Measurements from ENCODE around the gene EXOC3L4.

The EXOC3L4 gene

GRCh38 chr14:103071544-103072251, 22.8 kb upstream of the EXOC3L4 start:
- H3K4me2 ChIP-seq (ENCODE audit: low read length), result no peak overlapping the region

GRCh38 chr14:103072595-103073366, 21.7 kb upstream of the EXOC3L4 start:
- TF ChIP-seq EZH2phosphoT487 (IDR thresholded peaks at IDR 0.05; ENCODE audit: low read depth), result no peak
- TF ChIP-seq CTCF (IDR thresholded peaks at IDR 0.05; ENCODE audit: low read depth, low read length), result 0 out of 2 replicates have a peak, but pooled peaks have one; percentile 5
- H3K9ac ChIP-seq (ENCODE audit: low read length), result no peak overlapping the region
- no peak overlapping the region for H3K27ac ChIP-seq (ENCODE audit: low read length)
- H2AFZ ChIP-seq (ENCODE audit: low read depth, low read length), result no peak overlapping the region
- H4K20me1 ChIP-seq (ENCODE audit: insufficient read depth, low read length), result no peaks in the 10 kb centered on the region
- peaks cover 18% of the 10 kb centered on the region for H3K27me3 ChIP-seq (ENCODE audit: low read depth, low read length)
- H3K4me2 ChIP-seq (ENCODE audit: low read length), result no peak overlapping the region
- no peaks in the 10 kb centered on the region for H3K36me3 ChIP-seq (replicated peaks; ENCODE audit: low read depth, low read length)
- peaks cover 10% of the 10 kb centered on the region; the same call in 1 of the 2 replicates for H3K4me1 ChIP-seq (ENCODE audit: low read length)
- no peak overlapping the region for H3K4me3 ChIP-seq (ENCODE audit: low read length)
- H3K9me3 ChIP-seq (ENCODE audit: insufficient read depth, low read length), result no peaks in the 10 kb centered on the region
- no peaks in the 10 kb centered on the region for H3K79me2 ChIP-seq (ENCODE audit: low read length)

More at GRCh38 chr14:103071544-103072251, 22.8 kb upstream of the EXOC3L4 start:
- H3K4me3 ChIP-seq (ENCODE audit: low read length), result no peak overlapping the region
- H3K9me3 ChIP-seq (ENCODE audit: insufficient read depth, low read length), result no peaks in the 10 kb centered on the region
- TF ChIP-seq EZH2phosphoT487 (IDR thresholded peaks at IDR 0.05; ENCODE audit: low read depth) (no peak), CTCF (IDR thresholded peaks at IDR 0.05; ENCODE audit: low read depth, low read length) (no peak)
- no peaks in the 10 kb centered on the region for H3K79me2 ChIP-seq (ENCODE audit: low read length)
- peaks cover 18% of the 10 kb centered on the region for H3K27me3 ChIP-seq (ENCODE audit: low read depth, low read length)
- no peaks in the 10 kb centered on the region for H3K36me3 ChIP-seq (replicated peaks; ENCODE audit: low read depth, low read length)
- H2AFZ ChIP-seq (ENCODE audit: low read depth, low read length), result no peak overlapping the region
- peaks cover 10% of the 10 kb centered on the region; the same call in 1 of the 2 replicates for H3K4me1 ChIP-seq (ENCODE audit: low read length)
- H3K9ac ChIP-seq (ENCODE audit: low read length), result no peak overlapping the region
- H4K20me1 ChIP-seq (ENCODE audit: insufficient read depth, low read length), result no peaks in the 10 kb centered on the region
- H3K27ac ChIP-seq (ENCODE audit: low read length), result no peak overlapping the region

GRCh38 chr14:103073367-103073875, 21.1 kb upstream of the EXOC3L4 start:
- Histone ChIP-seq H3K36me3 (replicated peaks; ENCODE audit: low read depth, low read length) (no peaks in the 10 kb centered on the region), H3K27me3 (ENCODE audit: low read depth, low read length) (peaks cover 18% of the 10 kb centered on the region), H3K4me2 (ENCODE audit: low read length) (no peak overlapping the region), H3K27ac (ENCODE audit: low read length) (no peak overlapping the region), H3K79me2 (ENCODE audit: low read length) (no peaks in the 10 kb centered on the region), H3K9me3 (ENCODE audit: insufficient read depth, low read length) (no peaks in the 10 kb centered on the region), H3K4me1 (ENCODE audit: low read length) (peaks cover 15% of the 10 kb centered on the region), H2AFZ (ENCODE audit: low read depth, low read length) (no peak overlapping the region), H3K9ac (ENCODE audit: low read length) (no peak overlapping the region), H4K20me1 (ENCODE audit: insufficient read depth, low read length) (no peaks in the 10 kb centered on the region), H3K4me3 (ENCODE audit: low read length) (no peak overlapping the region)
- TF ChIP-seq CTCF (IDR thresholded peaks at IDR 0.05; ENCODE audit: low read depth, low read length) (no peak), EZH2phosphoT487 (IDR thresholded peaks at IDR 0.05; ENCODE audit: low read depth) (no peak)

Measured in OCI-LY3 (cell line).